Peyer's patch (tissue), 4 donors: ENCODE results near the gene CASP12.

Experiments used
- POLR2A ChIP-seq, 2 donors: fragments of 450-650 bp; IDR thresholded peaks; one replicate each; pipeline ENCODE4 v1.5.1; 2017; ENCODE audit warnings: antibody characterized with exemption in 2 of 2, mild to moderate bottlenecking in 2 of 2, moderate library complexity in 2 of 2
- TF ChIP-seq, protein P1 (sequence below), 6 experiments: fragments of 450-650 bp in 4 of 6; fragments of 200-600 bp in 2 of 6; sonication (generic) in 1 of 6; IDR thresholded peaks; one replicate each; pipeline ENCODE4 v1.5.1; 2017 to 2019; ENCODE audit warnings: antibody characterized with exemption in 6 of 6, mild to moderate bottlenecking in 3 of 6, moderate library complexity in 1 of 6

DNA sequence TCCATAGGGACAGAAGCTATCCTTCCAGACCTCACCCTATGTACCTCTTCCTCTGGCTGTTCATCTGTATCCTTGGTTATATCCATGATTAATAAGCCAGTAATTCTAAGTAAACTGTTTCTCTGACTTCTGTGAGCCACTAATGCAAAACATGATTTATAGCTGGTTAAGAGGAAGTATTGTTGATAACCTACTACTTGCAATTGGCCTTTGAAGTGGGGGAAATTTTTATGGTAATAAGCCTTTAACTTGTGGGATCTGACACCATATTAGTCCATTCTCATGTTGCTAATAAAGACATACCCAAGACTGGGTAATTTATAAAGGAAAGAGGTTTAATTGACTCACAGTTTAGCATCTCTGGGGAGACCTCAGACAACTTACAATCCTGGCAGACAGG is 21.9 kb downstream of the CASP12 start:
- TF ChIP-seq, protein P1, sequence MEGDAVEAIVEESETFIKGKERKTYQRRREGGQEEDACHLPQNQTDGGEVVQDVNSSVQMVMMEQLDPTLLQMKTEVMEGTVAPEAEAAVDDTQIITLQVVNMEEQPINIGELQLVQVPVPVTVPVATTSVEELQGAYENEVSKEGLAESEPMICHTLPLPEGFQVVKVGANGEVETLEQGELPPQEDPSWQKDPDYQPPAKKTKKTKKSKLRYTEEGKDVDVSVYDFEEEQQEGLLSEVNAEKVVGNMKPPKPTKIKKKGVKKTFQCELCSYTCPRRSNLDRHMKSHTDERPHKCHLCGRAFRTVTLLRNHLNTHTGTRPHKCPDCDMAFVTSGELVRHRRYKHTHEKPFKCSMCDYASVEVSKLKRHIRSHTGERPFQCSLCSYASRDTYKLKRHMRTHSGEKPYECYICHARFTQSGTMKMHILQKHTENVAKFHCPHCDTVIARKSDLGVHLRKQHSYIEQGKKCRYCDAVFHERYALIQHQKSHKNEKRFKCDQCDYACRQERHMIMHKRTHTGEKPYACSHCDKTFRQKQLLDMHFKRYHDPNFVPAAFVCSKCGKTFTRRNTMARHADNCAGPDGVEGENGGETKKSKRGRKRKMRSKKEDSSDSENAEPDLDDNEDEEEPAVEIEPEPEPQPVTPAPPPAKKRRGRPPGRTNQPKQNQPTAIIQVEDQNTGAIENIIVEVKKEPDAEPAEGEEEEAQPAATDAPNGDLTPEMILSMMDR (IDR thresholded peaks at IDR 0.05) = no peak
- TF ChIP-seq POLR2A (IDR thresholded peaks at IDR 0.05) = no peak
